ENCODE measurements around the gene CASTOR2.
A peak's percentile ranks its signal among the peaks of the same experiment; 100 is the strongest.
"Not testable (repeated sequence)": the region's sequence is repeated elsewhere in the genome, so short reads cannot be mapped to it uniquely, and the experiment has no call there.

The CASTOR2 gene

GRCh38 chr7:74964511-74965119 lies at the start of gene CASTOR2:
TSS of gene CASTOR2 (plus strand) at chr7:74964705. CDS start at chr7:74964986, 281 bp downstream.
- peak; percentile 12 for DNase-seq

- DNase-seq, result not testable (repeated sequence)
These were observed 42.1 kb upstream of the CASTOR2 start for GRCh38 chr7:74922321-74922890.

DNA sequence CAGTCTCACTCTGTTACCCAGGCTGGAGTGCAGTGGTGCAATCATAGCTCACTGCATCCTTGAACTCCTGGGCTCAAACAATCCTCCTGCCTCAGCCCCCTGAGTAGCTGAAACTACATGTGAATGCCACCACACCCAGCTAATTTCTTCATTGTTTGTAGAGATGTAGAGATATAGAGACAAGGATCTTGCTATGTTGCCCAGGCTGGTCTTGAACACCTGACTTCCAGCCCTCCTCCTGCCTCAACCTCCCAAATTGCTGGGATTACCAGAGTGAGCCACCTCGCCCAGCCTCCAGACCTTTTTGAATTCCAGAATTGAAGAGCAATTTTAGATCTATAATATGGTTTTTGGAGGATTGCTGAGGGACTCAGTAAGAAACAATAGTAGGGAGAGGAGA lies 40.9 kb upstream of the CASTOR2 start:
- not testable (repeated sequence) for DNase-seq

DNA sequence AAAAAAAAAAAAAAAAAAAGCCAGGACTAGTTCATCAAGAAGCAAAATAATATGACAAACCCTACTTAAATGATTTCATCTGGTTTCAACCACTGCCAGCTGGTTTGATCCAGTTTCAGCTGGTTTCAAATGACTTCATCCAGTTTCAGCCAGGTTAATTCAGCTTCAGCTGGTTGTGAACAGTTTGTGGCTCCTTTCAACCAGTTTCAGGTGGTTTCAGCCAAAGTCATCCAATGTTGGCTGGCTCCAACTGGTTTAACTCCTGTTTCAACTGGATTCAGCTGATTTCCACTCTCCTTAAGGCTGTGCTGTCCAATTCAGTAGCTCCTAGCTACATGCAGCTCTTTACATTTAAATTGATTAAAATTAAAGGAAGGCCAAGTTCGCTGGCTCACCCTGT lies 37.5 kb upstream of the CASTOR2 start:
- not testable (repeated sequence) for DNase-seq

DNA sequence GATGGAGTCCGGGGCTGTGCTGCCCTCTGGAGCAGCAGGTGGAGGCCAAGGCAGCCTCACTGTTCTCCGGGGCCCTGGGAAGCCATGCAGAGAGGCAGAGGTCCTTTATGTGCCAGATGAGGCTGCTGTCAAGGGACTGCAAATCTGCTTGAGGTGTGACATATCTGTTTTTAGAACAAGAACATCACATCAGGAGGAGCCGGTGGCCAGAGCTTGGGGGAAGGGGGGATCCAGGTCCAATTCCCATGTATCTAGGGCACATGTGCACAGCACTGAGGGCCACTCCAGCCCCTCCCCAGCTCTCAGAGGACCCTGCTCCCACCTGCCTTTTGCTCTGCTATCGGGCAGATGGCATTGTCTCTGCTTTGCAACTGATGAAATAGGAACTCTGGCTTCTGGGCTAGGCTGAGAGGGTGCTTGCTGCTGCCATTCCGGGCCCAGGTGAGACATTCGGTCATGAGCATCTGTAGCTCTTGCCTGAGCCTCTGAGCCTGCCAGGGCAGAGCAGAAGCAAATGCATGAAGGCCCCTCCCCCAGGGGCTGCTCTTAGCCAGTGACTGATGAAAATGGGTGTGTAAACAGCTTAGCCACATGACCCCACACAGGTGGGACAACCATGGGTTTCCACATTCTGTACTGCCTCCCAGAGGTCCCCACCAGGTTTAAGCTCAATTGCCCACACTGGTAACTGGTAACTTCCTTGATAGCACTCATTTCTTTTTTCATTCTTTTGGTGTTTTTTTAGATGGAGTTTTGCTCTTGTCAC lies 32.8 kb upstream of the CASTOR2 start:
- not testable (repeated sequence) for DNase-seq

GRCh38 chr7:74939429-74939828 lies 25.1 kb upstream of the CASTOR2 start:
- not testable (repeated sequence) for DNase-seq

GRCh38 chr7:74941302-74942069 lies 23.0 kb upstream of the CASTOR2 start:
- not testable (repeated sequence) for DNase-seq

DNA sequence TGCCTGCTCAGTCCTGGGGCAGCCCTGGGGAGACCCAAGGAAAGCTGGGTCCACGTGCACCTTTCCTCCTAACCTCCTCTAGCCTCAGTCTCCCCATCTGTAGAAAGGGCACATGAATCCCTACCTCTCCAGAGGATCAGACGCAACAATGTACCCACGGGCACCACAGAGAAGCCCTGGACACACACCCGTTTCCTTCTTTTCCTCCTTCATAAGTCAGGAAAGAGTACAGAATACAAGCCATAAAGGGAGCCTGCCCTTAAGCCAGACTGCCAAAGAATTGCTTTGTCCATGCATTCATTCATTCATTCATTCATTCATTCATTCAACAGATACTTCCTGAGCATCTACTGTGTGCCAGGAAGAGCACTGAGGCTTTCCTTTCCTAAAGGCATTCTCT lies 20.6 kb upstream of the CASTOR2 start:
- not testable (repeated sequence) for DNase-seq

- DNase-seq, result not testable (repeated sequence)
These were observed 16.8 kb upstream of the CASTOR2 start for GRCh38 chr7:74947741-74948140.

GRCh38 chr7:74953774-74954173 lies 10.7 kb upstream of the CASTOR2 start:
- DNase-seq, result not testable (repeated sequence)

GRCh38 chr7:74958328-74958727 lies 6.2 kb upstream of the CASTOR2 start:
- not testable (repeated sequence) for DNase-seq

DNA sequence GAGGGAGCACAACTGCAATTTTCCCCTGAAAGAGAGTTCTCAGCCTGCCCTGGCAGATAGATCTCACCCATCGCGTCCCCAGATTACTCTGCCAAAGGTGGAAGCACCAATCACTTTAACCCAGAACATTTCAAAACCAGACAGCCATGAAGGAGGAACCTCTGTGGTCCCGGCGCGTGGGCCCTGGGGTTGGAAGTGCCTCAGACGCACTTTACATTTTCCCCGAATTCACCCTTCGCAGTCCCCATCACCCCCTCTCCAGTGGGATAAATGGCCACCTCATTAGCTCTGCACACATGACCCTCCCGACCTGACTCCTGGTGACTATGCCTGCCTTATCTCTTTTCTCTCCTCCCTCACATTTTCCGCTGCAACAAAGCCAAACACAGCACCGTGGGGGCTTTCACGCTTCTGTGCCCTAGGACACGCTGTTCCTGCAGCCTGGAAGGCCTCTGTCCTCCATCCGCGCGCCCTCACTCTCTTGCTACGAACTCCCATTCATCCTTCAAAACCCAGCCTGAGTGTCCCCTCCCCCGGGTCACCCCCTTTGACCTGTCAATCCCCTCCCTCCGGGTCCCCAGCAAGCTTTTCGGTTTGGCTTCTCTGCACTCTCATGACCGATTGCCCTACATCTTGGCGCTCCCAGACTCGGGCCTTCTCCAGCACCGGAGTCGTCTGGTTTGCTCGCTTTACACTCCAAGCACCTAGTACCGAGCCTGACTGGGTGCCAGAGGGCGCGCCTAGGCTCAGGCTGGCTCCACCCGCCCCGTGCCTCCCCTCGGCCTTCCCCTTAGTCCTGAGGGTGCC lies 598 bp upstream of the CASTOR2 start:
- not testable (repeated sequence) for DNase-seq

- DNase-seq, result not testable (repeated sequence)
These were observed 1.8 kb downstream of the CASTOR2 start for GRCh38 chr7:74966208-74966854.

DNA sequence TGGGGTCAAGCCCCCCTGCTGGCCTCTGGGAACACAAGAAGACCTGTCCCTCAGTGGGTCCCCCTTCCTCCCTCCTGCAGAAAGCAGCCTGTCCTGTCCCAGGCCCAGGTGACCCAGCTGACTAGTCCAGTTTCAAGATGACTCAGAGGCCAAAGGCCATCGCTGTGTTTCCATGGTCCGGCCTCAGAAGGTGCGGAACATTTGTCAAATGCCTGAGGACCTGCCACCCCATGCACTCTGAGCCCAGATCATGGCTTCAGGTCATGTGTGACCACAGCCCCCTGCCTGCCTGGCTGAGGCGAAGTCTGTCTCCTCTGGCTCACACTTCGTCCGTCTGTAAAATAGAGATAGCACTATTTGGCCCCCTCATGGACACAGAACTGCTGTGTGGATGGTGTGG lies 2.4 kb downstream of the CASTOR2 start:
- DNase-seq, result not testable (repeated sequence)

- DNase-seq, result not testable (repeated sequence)
These were observed 6.9 kb downstream of the CASTOR2 start for GRCh38 chr7:74971431-74971830.

GRCh38 chr7:74972377-74972776 lies 7.9 kb downstream of the CASTOR2 start:
- not testable (repeated sequence) for DNase-seq

DNA sequence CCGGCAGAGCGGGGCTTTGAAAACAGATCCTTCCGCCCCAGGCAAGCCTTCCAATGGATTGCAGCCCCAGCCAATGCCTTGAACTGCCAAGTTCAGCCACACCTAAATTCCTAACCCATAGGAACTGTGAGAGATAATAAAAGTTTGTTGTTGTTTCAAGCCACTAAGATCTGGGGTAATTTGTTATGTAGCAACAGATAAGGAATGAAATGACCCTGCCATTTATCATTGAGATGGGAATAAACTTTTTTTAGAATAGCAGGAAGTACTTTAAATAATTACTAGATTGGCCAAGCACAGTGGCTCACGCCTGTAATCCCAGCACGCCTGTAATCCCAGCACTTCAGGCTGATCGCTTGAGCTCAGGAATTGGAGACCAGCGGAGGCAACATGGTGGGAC lies 11.5 kb downstream of the CASTOR2 start:
- not testable (repeated sequence) for DNase-seq

GRCh38 chr7:74977523-74977922 lies 13.0 kb downstream of the CASTOR2 start:
- DNase-seq, result not testable (repeated sequence)

- DNase-seq, result not testable (repeated sequence)
These were observed 23.9 kb downstream of the CASTOR2 start for GRCh38 chr7:74988436-74988835.

DNA sequence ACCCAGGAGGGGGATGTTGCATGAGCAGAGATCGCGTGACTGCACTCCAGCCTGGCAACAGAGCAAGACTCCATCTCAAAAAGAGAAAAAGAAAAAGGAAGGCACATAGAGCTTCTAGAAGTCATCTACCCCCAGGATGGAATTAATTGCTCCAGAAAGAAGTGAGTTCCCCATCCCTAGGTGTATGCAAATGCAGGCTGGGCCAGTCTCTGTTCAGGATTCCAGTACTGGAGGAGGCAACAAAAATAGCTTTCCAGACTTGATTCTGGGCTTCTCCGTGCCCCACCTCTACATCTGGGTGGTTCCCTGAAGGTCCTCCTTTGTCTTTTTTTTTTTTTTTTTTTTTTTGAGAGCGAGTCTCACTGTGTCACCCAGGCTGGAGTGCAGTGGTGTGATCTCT lies 28.6 kb downstream of the CASTOR2 start:
- DNase-seq, result no peak

DNA sequence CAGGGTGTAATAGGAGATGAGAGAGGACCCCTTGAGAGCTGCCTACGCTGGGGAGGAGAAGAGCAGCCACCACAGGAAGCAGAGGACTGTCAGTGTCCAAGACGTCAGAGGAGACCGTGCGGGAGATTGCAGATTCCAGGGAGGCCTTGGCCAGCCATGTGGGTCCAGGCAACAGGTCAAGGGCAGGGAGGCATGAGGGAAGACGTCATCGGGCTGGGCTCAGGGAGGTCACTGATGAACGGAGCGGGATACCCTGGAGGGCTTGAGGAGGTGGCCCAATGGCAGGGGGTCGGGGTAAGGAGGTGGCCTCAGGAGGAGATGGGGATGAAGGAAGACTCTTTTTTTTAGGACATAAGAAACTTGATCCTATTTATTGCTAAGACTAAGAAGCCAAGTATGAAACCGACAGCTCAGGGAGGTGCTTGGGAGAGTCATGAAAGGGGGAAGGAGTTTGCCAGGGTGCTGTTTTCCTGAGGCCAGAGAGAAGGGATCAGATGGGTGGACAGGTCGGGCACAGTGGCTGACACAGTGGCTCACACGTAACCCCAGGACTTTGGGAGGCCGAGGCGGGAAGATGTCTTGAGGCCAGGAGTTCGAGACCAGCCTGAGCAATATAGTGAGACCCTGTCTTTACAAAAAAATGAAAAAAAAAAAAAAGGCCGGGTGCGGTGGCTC lies 30.5 kb downstream of the CASTOR2 start:
- not testable (repeated sequence) for DNase-seq

All from GOT3 (cell line).